Neural crest cell (in vitro differentiated cells): ENCODE results near the gene C1orf116. TPM values are rescaled to one million over a fixed set of nuclear protein-coding genes. Genes with fewer than 3 reads are reported as not detected.

Experiments
- DNase-seq: peaks from one replicate; pipeline ENCODE4 v3.0.0; 2021; ENCODE audit warnings: low read depth, mixed read lengths, low spot score
- H3K27ac Mint-ChIP-seq: one replicate; pipeline ENCODE4 v1.8.0; 2021; ENCODE audit warnings: mild to moderate bottlenecking, mixed read lengths; ENCODE audit not compliant: unreplicated experiment
- H3K27me3 Mint-ChIP-seq: 2 replicates; pipeline ENCODE4 v1.8.0; 2021; ENCODE audit warnings: low read depth, mild to moderate bottlenecking, mixed read lengths
- H3K36me3 Mint-ChIP-seq: 2 replicates; pipeline ENCODE4 v1.8.0; 2021; ENCODE audit warnings: low read depth, mild to moderate bottlenecking, mixed read lengths
- H3K4me1 Mint-ChIP-seq: 2 replicates; pipeline ENCODE4 v1.8.0; 2021; ENCODE audit warnings: mixed read lengths
- H3K4me3 Mint-ChIP-seq: one replicate; pipeline ENCODE4 v1.8.0; 2021; ENCODE audit warnings: mild to moderate bottlenecking, mixed read lengths
- H3K9me3 Mint-ChIP-seq: 2 replicates; pipeline ENCODE4 v1.8.0; 2021; ENCODE audit warnings: mixed read lengths
- CTCF ChIP-seq: fragments of 200-600 bp; sonication (generic); conservative IDR thresholded peaks from 2 replicates; pipeline ENCODE4 v1.5.0; 2021; ENCODE audit warnings: antibody characterized with exemption, mild to moderate bottlenecking
- total RNA-seq: library from RNA; stranded (reverse); gene quantifications from 2 replicates; pipeline ENCODE4 v1.2.1, GENCODE V29; 2021

The C1orf116 gene
- total RNA-seq, 1 donor from 2014 or later, result 0.37 TPM

GRCh38 chr1:206992790-206993189 lies 39.8 kb downstream of the C1orf116 start:
- Mint-ChIP-seq H3K27ac (no peak overlapping the region), H3K9me3 (no peaks in the 10 kb centered on the region), H3K4me3 (no peak overlapping the region), H3K4me1 (no peaks in the 10 kb centered on the region), H3K27me3 (peaks cover 18% of the 10 kb centered on the region), H3K36me3 (no peaks in the 10 kb centered on the region)
- no peak for DNase-seq
- no peak for TF ChIP-seq CTCF

- Mint-ChIP-seq H3K27ac (no peak overlapping the region), H3K36me3 (no peaks in the 10 kb centered on the region), H3K4me1 (no peaks in the 10 kb centered on the region), H3K27me3 (peaks cover 45% of the 10 kb centered on the region), H3K4me3 (no peak overlapping the region), H3K9me3 (no peaks in the 10 kb centered on the region)
- TF ChIP-seq CTCF, result no peak
- no peak for DNase-seq
These were observed 44.7 kb downstream of the C1orf116 start for GRCh38 chr1:206987873-206988272.

- H3K4me3 Mint-ChIP-seq, result no peak overlapping the region
- no peaks in the 10 kb centered on the region for H3K4me1 Mint-ChIP-seq
- H3K9me3 Mint-ChIP-seq, result no peaks in the 10 kb centered on the region
- DNase-seq, result no peak
- no peak overlapping the region for H3K27ac Mint-ChIP-seq
- no peak for TF ChIP-seq CTCF
- H3K36me3 Mint-ChIP-seq, result no peaks in the 10 kb centered on the region
- H3K27me3 Mint-ChIP-seq, result peaks cover 54% of the 10 kb centered on the region
These were observed 45.7 kb downstream of the C1orf116 start for GRCh38 chr1:206986885-206987284.

- no peaks in the 10 kb centered on the region for H3K36me3 Mint-ChIP-seq
- no peaks in the 10 kb centered on the region for H3K9me3 Mint-ChIP-seq
- H3K27me3 Mint-ChIP-seq, result peaks cover 54% of the 10 kb centered on the region
- H3K27ac Mint-ChIP-seq, result no peak overlapping the region
- no peaks in the 10 kb centered on the region for H3K4me1 Mint-ChIP-seq
- TF ChIP-seq CTCF, result no peak
- no peak for DNase-seq
- H3K4me3 Mint-ChIP-seq, result no peak overlapping the region
These were observed 46.2 kb downstream of the C1orf116 start for GRCh38 chr1:206986402-206986801.

- Mint-ChIP-seq H3K4me1 (no peaks in the 10 kb centered on the region), H3K36me3 (no peaks in the 10 kb centered on the region), H3K9me3 (no peaks in the 10 kb centered on the region), H3K27ac (no peak overlapping the region), H3K27me3 (peaks cover 53% of the 10 kb centered on the region), H3K4me3 (no peak overlapping the region)
- no peak for TF ChIP-seq CTCF
- no peak for DNase-seq
These were observed 47.3 kb downstream of the C1orf116 start for GRCh38 chr1:206985162-206985749.
